Jurkat, Clone E6-1 (cell line): ENCODE data around the gene ADAR.

ENCODE experiments used
- DNase-seq: peaks from one replicate; pipeline ENCODE4 v3.0.0-alpha.2; 2011; ENCODE audit warnings: low read depth, low spot score
- H3K4me3 ChIP-seq: 2 replicates; pipeline ENCODE4 v1.5.1; 2011; ENCODE audit warnings: mild to moderate bottlenecking, low read length, control low read depth, moderate library complexity

Gene ADAR

GRCh38 chr1:154547105-154547732, 60.8 kb downstream of the ADAR start:
- no peak overlapping the region for H3K4me3 ChIP-seq
- DNase-seq = no peak

GRCh38 chr1:154546264-154547063, 61.5 kb downstream of the ADAR start:
- DNase-seq = peak; percentile 19
- H3K4me3 ChIP-seq = no peak overlapping the region

- H3K4me3 ChIP-seq = no peak overlapping the region
- DNase-seq = no peak
These were observed 66.8 kb downstream of the ADAR start for GRCh38 chr1:154541231-154541630.

GRCh38 chr1:154539486-154540483, 68.2 kb downstream of the ADAR start:
- no peak overlapping the region for H3K4me3 ChIP-seq

GRCh38 chr1:154536570-154536969, 71.4 kb downstream of the ADAR start:
- no peak overlapping the region for H3K4me3 ChIP-seq

More at GRCh38 chr1:154539486-154540483, 68.2 kb downstream of the ADAR start:
- no peak for DNase-seq

GRCh38 chr1:154533952-154534844, 73.8 kb downstream of the ADAR start:
- DNase-seq = peak; percentile 51
- H3K4me3 ChIP-seq = no peak overlapping the region

More at GRCh38 chr1:154536570-154536969, 71.4 kb downstream of the ADAR start:
- no peak for DNase-seq
